Cortex of kidney (tissue), 1 donor: ENCODE results near the gene ITPKC.

ENCODE experiments used
- DNase-seq: peaks from one replicate; lab custom pipeline; 2025; lab: John Stamatoyannopoulos, UW

Gene ITPKC

DNA sequence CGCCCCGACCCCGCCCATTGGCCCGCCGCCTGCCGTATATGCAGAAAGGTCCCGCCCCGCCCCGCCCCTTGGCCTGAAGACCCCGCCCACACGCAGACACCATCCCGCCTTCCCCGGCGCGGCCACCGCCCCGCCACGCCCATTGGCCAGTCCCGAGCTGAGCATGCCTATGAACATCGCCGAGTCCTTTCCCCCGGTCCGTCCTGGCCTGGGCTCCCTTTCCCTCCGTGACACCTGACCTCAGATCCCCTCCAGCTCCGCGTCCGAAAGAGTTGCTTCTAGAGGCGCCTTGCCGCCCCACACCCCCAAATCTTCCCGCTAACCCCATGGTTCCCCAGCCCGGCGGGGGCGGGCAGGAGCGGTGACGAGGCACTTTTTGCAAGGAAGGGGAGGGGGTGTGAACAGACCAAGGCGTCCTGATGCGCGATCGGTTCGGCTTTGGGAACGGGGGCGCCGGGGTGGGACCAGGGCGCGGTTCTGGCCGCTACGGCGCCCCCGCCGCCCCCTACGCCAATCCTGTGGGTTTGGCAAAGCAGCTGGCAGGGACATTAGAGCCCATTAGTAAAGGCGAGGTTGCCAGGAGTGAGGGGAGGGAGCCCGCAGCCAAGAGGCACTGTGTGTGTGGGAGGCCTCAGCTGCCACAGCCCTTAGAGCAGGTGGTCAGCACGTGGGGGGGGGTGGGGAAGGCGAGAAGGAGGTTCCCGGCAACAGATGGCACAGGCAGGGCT is 26.1 kb upstream of the ITPKC start:
- DNase-seq: no peak

DNA sequence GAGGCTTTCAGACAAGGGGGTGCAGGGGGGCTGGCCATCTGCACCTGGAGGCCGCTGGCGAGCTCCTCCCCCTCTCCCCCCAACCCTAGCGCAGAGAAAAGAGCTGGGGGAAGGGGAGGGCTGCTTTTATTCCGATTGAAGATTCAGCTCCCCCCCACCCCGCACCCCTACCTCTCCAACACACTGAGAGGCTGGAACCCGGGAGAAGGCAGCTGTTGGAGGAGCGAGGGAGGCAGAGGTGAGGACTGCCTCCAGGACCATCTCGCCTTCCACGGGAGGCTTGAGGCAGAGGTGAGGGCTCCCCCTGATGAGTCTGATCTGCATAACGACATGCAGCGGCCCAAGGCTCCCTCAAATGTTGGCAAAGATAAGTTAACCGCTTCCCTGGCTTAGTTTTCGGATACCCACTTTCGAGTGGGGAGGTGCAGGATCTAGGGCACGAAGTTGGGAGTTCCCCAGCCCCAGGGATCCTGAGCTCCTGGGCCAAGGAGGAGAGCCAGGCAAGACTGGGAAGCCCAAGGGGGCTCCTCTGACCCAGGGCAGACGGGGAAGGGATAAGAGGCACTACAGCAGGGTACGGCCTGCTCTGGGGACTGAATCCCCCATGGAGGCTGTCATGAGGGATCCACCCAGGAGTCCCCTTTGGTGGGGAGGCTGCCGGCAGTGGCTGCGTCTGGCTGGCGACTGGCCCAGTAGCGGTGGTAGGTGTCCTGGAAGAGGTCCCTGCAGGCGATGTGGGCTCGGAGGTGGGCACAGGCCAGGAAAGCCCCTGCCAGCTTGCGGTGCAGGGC is 25.3 kb upstream of the ITPKC start:
- DNase-seq: no peak

DNA sequence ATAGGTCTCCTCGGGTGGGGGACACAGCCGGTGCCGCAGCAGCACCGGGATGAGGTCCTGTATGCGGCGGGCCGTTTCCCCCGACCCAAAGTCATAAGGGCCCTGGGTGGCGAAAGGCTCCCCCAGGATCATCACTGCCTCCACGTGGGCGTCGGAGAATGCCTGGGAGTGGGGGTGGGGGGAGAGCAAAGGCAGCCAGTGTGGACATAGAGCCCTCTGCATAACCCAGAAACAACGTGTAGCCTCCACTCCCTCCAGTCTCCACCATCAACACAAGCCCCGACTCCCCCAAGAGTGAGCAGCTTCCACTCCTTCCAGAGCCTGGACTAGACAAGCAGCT is 24.7 kb upstream of the ITPKC start:
- DNase-seq: no peak

DNA sequence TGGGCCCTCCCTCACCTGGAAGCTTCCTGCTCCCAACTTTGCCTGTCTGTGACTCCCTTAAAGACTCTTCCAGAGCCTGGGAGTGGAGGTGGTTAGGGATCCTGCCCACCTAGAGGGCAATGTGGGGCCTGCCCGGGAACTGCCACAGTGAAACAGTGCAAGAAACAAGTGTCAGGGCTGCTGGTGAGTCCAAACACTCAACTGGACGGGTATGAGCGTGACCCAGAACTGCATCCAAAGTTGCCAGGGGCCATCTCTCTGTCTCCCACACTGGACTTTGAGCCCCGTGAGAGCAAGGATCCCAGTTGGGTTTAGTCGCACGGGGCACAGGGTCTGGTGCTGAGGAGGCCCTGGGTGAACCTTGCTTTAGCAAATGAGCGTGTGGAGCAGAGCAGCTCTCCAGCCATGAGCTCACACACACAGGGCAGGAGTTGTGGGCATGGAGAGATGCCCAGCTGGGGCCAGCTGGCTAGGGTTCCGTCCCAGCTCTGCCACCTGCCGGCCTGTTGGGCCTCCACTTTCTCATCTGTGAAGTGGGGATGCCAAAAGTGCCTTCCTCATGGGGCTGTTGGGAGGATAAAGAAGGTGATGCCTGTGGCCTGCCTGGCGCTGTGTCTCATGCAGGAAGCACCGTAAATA is 23.6 kb upstream of the ITPKC start:
- DNase-seq: no peak

DNA sequence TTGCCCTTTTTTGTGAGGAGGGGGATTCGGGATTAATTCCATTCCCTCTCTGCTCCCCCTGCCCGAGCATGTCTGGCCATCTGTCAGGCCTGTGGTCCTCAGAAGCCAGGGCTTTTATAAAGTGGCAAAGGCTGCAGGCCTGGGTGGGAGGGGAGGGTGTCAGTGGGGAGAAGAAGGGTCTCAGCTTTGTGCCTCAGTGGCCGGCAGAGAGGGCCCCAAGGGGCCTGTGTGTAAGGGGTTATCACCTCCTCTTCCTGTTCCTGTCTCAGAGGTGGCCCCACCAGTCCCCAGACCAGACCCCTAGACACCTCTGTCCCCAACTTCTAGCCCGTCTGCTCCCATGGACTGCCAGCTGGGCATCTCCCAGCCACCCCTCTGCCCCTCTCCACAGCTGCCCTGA is 23.0 kb upstream of the ITPKC start:
- DNase-seq: no peak

DNA sequence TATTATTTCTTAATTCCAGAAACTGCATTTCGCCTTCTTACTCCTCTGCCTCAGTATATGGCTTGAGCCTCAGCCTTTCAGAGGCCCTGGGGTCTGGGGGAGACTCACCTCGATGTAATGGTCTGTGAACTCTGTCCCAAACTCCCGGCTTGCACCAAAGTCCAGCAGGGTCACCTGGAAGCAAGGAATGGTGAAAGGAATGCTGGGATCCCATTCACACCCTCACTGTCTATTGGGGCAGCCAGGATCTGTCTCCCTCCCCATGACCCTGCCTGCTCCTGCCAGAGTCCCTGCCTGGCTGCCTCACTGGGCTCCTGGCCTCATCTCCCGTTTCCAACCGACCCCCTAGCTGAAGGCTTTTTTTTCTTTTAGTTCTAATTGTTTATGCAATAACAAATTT is 21.0 kb upstream of the ITPKC start:
- no peak for DNase-seq

DNA sequence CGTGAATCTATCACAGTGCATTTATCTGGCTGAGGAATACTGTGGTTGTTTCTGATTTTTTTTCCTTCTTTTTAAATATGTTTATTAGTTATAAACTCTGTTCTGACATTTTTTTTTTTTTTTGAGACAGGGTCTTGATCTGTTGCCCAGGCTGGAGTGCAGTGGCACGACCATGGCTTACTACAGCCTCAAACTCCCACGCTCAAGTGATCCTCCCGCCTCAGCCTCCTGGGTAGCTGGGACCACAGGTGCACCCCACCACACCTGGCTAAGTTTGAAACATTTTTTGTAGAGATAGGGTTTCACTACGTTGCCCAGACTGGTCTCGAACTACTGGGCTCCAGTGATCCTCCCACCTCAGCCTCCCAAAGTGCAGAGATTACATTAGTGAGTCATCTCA is 19.9 kb upstream of the ITPKC start:
- no peak for DNase-seq

DNA sequence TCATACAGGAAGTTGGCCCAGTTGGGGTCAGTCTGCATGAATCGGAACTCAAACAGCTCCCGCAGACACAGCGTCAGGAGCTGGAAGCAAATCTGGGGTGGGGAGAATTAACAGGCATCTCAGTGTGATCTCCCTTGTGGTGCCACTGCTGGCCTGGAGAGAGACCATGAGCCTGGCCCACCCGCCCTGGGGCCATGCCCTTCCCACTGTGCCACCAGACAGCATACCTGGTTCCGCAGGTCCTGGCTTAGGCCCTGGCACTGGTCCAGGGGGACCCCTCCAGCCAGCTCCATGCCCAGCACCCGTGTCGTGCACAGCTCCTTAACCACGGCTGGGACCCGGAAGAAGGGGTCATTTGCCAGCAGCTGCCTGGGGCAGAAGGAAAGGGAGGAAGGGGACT is 16.8 kb upstream of the ITPKC start:
- DNase-seq: no peak

DNA sequence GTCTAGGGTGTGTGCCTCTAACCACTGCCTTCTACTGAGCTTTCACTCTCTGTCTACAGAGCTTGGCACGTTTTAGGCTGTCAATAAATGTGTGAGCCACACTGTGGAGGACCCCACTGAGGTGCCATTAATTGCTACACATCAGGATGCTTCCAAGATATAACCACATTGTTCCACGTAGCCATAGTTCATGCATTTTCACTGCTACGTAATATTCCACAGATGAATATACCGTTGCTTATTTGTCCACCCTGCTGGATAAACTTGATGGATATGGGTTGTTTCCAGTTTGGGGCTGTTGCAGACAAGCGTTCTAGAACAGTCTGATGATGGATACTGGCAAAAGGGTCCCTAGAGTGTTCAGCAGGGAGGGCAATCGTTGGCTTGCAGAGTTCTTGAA is 15.2 kb upstream of the ITPKC start:
- no peak for DNase-seq

DNA sequence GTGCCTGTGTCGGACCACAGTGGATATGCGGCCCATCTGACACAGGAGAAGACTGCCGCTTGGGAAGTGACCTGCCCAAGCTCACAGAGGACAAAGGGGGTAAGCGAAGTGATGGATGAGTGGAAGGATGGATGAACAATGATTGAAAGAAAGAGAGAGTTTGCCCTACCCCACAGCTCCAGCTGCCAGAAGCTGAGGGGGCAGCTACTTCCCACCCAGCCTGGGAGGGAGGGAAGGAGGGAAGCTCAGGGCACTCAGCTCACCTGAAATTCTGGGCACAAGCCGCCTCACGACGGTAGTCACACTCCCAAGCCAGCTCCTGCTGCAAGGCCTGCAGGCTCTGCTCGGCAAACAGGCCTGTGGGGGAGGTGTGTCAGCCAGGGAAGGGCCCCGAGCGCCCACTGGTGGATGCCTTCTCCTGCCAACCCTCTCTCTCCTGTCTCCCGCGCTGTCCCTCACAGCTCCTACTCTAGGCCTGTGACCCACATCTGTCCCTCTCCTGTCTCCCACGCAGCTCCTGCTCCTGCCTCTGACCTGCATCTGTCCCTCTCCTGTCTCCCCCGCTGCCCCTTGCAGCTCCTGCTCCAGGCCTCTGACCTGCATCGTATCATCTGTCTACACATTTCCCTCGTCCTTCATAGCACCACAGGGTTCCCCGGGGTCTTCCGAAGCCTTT is 14.4 kb upstream of the ITPKC start:
- no peak for DNase-seq

DNA sequence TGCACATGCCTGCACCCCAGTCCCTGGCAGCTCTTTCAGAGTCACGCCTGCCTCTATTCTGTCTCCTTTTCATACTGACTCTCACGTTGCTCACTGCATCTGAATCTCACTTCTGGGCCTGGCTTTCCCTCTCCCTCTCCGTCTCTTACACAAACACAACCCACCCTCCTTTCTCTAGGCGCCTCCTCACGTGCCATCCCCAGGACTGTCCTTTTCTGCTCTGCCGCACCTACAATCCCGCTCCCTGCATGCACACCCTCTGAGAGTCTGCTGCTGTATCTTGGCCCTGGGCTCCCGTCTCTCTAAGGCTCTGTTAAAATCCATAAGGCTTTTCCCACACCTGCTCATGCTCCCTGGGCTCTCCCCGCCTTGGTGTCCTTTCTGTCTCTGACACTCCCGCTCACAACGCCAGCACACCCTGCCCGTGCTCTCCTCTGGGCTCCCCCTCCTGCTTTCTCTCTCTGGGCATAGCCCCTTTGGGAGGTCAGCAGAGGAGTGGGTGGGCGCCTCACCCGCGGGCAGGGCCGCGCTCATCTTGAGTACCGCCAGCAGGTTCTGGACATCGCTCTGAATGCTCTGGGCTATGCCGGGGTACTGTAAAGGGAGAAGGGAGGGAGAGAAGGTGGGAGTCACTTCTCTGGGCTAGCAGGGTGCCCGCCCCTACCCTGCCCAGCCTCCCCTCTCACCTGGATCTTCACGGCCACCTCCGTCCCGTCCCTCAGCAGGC is 13.7 kb upstream of the ITPKC start:
- DNase-seq: no peak

DNA sequence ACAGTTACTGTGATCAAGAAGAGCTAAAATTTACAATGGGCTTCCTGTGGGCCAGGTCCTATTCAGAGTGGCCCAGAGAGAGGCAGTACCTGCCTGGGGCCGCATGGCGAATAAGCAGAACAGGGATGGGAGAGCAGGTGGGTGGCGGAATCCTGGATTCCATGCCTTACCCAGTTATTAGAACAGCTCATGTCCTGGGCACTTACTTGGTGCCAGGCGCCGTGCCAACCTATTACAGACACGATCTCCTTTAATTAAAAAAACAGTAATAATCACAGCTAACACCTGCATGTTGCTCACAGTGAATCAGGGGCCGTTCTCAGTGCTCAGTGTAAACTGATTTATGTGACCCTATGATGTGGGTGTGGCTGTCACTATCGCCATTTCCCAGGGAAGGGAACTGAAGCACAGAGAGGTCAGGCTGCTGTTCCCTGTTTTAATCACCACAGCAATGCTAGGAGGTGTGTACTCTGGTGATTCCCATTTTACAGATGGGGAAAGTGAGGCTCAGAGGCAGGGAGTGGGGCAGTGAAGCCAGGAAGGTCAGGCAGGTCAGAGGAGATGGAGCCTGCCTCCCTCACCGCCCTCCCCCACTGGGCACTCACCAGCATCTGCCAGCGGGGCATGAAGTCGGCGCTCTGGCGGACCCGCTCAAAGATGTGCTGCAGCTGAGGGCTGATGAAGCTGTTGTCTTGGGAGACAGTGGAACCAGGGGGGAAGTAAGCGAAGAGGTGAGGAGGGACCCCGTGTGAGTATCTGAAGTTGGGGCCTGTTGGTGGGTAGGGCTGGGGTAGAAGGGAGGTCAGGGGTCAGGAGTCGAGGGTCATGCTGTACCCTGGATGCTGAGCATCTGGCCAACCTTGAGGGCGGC is 12.2 kb upstream of the ITPKC start:
- DNase-seq: no peak

DNA sequence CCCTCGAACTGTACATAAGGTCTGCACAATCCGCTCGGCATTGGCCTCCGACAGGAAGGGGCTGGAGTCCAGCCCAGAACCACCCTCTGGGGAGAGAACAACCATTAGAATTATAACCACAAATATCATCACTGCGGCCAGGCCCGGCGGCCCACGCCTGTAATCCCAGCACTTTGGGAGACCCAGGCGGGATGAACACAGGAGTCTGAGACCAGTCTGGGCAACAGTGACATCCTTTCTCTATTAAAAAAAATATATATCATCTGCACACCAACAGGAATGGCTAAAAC is 11.6 kb upstream of the ITPKC start:
- no peak for DNase-seq

DNA sequence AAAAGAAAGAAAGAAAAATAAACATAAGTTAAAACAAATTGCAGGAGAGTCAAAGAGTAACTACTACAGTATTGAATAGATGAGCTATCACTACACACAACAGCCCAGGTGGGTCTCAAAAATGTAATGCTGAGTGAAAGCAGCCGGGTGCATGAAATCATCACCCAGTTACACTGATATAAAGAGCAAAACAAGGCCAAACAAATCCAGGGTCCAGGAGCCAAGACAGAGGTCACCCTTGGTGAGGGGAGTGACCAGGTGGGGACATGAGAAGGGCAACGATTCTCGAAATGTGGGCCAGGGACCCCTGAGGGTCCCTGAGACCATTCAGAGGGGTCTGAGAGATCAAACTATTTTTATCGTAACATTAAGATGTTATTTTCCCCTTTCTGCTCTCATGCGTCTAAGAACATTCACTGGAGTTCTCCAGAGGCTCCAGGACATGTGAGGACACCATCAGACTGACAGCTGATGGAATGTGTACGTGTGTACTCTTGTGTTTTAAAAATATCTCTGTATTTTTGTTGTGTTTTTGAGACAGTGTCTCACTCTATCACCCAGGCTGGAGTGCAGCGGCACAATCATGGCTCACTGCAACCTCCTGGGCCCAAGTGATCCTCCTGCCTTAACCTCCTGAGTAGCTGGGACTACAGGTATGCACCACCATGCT is 10.8 kb upstream of the ITPKC start:
- no peak for DNase-seq

DNA sequence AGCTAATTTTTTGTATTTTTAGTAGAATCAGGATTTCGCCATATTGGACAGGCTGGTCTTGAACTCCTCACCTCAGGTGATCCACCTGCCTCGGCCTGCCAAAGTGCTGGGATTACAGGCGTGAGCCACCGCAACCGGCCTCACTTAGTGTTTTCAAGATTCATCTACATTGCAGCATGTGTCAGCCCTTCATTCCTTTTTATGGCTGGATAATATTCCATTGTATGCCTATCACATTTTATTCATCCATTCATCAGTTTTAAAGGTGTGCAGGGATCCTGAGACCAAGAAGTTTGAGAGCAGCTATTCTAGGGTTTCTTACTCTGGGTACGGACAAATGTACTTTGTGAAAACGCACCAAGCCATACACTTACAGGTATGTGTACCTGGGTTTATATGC is 9.3 kb upstream of the ITPKC start:
- no peak for DNase-seq

DNA sequence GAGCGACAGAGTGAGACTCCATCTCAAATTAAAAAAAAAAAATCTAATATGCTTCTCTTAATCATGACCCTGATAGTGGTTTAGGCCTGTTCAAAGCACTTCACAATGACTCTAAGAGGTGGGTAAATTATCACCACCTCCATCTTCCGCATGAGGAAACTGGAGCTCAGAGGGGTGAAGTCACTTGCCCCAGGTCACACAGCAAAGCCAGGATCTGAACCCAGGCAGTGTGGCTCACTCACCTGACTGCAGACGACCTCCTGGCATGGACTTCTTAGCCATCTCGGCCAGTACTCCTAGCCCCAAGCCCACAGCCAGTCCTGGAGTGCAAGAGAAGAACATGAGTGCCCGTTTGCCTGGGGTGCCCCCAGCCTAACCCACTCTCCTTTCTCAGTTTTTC is 7.1 kb upstream of the ITPKC start:
- DNase-seq: no peak

DNA sequence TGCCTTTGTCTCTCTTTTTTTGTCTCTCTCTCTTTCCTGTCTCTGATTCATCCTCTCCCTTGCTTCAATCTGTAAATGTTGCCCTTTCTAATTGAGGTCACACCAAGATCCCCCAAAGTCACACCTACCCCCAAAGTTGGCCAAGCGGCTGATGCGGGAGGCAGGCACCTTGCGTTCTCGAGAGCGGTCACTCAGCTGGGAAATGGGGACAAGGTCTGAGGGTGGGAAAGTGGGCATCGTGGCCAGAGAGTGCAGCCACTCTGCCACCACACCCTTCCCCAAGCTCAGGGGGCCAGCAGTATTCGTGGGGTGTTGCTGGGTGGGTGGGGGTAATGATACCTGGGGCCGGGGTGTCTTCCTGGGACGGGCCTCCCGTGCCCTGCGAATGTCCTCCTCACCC is 3.0 kb upstream of the ITPKC start:
- no peak for DNase-seq

DNA sequence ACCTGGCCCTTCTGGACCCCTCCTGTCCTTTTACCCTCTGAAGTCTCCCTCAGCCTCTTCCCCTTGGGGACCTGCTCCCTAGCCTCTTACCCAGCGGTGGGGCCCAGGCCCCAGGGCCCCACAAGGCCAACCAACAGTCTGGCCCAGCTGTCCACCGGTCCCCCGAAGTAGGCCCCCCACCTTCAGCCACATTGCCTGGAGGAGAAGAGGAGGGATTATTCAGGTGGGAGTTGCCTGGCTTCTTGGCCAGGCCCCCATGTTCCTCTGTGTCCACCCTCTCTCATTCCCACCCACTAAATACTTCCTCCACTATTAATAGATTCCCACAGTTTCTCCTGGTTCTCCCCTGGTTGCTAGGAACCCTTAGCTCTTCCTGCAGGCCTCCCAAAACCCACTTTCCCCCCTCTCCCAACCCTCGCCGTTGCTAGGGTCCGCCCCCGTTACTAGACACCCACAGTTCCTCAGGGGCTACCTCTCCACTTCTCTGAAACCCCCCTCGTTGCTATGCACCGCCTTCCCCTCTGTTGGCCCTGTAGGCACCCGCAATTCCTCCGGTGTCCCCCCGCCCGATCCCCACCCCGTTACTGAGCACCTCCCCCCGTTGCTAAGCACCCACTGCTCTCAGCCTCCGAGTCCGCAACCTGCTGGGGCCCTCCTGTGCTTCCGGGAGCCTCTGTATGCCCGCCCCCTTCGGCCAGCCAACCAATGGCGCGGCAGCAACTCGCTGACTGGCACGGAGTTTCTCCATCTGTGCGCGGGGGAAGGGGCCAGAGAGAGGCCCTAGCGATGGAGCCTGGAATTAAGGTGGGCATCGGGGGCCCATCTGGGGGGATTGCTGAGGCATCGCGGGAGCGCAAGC is 2.2 kb upstream of the ITPKC start:
- no peak for DNase-seq

DNA sequence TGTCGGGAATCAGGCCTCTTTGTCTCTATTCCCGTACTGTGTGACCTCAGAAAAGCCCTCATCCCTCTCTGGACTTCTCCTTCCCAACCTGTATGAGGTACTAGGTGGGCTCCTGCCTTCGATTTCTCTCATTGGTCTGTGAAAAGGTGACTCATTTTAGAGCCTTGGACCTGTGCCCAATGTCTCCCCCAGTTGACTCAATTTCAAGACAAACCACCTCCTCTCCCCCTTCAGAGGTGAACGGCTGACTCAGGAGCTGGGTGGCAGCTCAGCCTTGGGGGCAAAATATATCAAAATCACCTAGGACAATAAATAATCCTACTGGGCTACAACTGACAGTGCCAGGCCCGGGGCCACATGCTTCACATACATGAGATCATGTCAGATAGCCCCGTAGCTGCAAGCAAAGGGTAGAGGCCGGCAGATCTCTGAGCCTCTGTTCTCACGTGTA is 856 bp upstream of the ITPKC start:
- no peak for DNase-seq
